HG02938 (cell line): ENCODE results near the gene ARHGAP8.
"Not testable (repeated sequence)": the region's sequence is repeated elsewhere in the genome, so short reads cannot be mapped to it uniquely, and the experiment has no call there.

Source experiments
- ATAC-seq: cut with Tn5 transposase; IDR thresholded peaks from one replicate; pipeline ENCODE4 v1.9.1; 2021; ENCODE audit warnings: mild to moderate bottlenecking, moderate library complexity; ENCODE audit not compliant: unreplicated experiment

Gene ARHGAP8

DNA sequence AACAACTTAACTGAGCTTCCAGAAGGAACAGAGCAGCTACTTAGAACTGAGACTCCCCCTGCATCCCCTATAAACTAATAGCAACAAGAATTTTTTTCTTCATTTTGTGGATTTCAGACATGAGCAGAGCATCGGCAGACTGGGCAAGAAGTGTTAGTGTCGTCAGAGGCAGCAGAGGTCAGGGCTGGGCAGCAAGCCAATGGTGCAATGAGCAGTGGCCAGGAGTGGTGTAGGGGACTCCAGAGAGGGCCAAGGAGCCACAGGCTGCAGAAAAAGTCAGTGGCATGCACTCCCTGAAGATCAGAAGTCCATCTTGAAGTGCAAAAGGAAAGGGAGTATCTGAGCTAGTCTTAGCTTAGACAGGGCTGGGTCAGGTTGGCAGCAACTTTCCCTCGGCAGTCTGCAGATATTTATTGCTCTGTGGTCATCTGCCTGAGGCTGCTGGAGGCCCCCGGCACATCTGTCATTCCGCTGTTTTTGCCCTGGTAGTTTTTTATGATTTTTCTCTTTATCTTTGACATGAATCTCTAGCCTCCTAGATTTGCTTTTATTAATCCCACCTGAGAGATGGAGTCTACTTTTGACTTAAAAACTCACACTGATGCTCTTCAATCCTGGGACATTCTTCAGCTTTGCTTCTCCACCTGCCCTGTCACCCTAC is 152.2 kb downstream of the ARHGAP8 start:
- not testable (repeated sequence) for ATAC-seq

GRCh38 chr22:44906248-44906936 is 154.0 kb downstream of the ARHGAP8 start:
- no peak for ATAC-seq

GRCh38 chr22:44906999-44907644 is 154.7 kb downstream of the ARHGAP8 start:
- no peak for ATAC-seq

GRCh38 chr22:44907765-44908737 is 155.7 kb downstream of the ARHGAP8 start:
- ATAC-seq: no peak

DNA sequence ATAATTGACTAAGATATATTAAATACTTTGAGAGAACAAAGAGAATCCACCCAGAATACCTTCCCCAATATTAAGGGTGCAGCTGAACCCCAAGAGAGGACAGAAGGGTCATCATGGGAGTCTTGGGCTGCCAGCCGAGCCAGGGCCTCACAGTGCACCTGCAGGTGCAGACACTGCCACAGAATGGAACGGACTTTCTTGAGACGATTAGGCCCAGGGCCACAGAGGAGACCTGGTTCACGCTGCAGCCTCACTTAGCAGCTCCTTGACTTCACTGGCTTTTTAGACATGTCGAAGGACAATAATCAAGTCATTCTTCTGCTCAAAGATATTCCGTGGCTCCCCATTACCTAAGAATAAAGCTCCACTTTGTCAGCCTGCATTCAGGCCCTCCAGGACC is 156.9 kb downstream of the ARHGAP8 start:
- no peak for ATAC-seq
